Caco-2 (cell line): Measurements from ENCODE around the gene SORCS2. TPM values are rescaled to one million over a fixed set of nuclear protein-coding genes. Genes with fewer than 3 reads are reported as not detected.

Experiments
- BruUV-seq: library from RNA; stranded (reverse); fragments of 400-500 nt; replicated peaks from 2 replicates; lab custom pipeline; 2021; lab: Mats Ljungman, UMichigan
- CTCF ChIA-PET: fragments of 300-600 bp; sonication (Branson Sonifier 250); formaldehyde crosslinking; loops from one replicate; lab custom pipeline; 2022; ENCODE audit warnings: antibody characterized with exemption; lab: Charles Lee
- POLR2A ChIA-PET: fragments of 300-600 bp; sonication (Branson Sonifier 250); formaldehyde crosslinking; loops from one replicate; lab custom pipeline; 2022; ENCODE audit warnings: antibody characterized with exemption; lab: Charles Lee
- DNase-seq, 2 experiments: peaks; one replicate each; pipeline versions ENCODE4 v3.0.0 to v3.0.0-alpha.2; 2020 to 2022
- H3K27me3 ChIP-seq: replicated peaks from 2 replicates; pipeline ENCODE4 v1.6.0; 2011; ENCODE audit warnings: low read length; ENCODE audit not compliant: control insufficient read depth, insufficient read depth
- H3K36me3 ChIP-seq: 2 replicates; pipeline ENCODE4 v1.5.1; 2011; ENCODE audit warnings: low read length; ENCODE audit not compliant: control insufficient read depth, insufficient read depth
- H3K4me1 ChIP-seq: fragments of 250-450 bp; sonication (Bioruptor Pico); 2 replicates; pipeline ENCODE4 v1.5.1; 2020; ENCODE audit warnings: mild to moderate bottlenecking
- H3K4me3 ChIP-seq: 2 replicates; pipeline ENCODE4 v1.5.1; 2011; ENCODE audit warnings: low read depth, mild to moderate bottlenecking, control low read depth, low read length
- H3K9me3 ChIP-seq: fragments of 250-450 bp; sonication (Bioruptor Pico); 2 replicates; pipeline ENCODE4 v1.5.1; 2020; ENCODE audit warnings: mild to moderate bottlenecking, moderate library complexity
- H3K27ac Mint-ChIP-seq: one replicate; pipeline ENCODE4 v1.8.0; 2022; ENCODE audit warnings: mixed read lengths; ENCODE audit not compliant: unreplicated experiment
- H3K27me3 Mint-ChIP-seq: one replicate; pipeline ENCODE4 v1.8.0; 2022; ENCODE audit warnings: mixed read lengths; ENCODE audit not compliant: insufficient read depth, unreplicated experiment
- H3K36me3 Mint-ChIP-seq: one replicate; pipeline ENCODE4 v1.8.0; 2022; ENCODE audit warnings: mild to moderate bottlenecking, mixed read lengths; ENCODE audit not compliant: insufficient read depth, unreplicated experiment
- H3K4me1 Mint-ChIP-seq: one replicate; pipeline ENCODE4 v1.8.0; 2022; ENCODE audit warnings: low read depth, mixed read lengths; ENCODE audit not compliant: unreplicated experiment
- H3K4me3 Mint-ChIP-seq: one replicate; pipeline ENCODE4 v1.8.0; 2022; ENCODE audit warnings: mild to moderate bottlenecking, moderate library complexity, mixed read lengths; ENCODE audit not compliant: unreplicated experiment
- H3K9me3 Mint-ChIP-seq: one replicate; pipeline ENCODE4 v1.8.0; 2022; ENCODE audit warnings: mixed read lengths; ENCODE audit not compliant: unreplicated experiment
- CTCF ChIP-seq, 2 experiments: fragments of 200-600 bp in 1 of 2; IDR thresholded peaks; 1 replicate in 1 of 2; 2 replicates in 1 of 2; pipeline versions ENCODE4 v1.5.1 to v1.8.0; 2011 to 2022; ENCODE audit warnings: antibody characterized with exemption in 1 of 2, control low read depth in 1 of 2, inconsistent platforms in 1 of 2, low read depth in 1 of 2, low read length in 1 of 2, mild to moderate bottlenecking in 1 of 2, moderate library complexity in 1 of 2; ENCODE audit not compliant: insufficient read depth in 1 of 2, severe bottlenecking in 1 of 2, unreplicated experiment in 1 of 2
- intact Hi-C: fragments of 100-400 bp; cut with micrococcal nuclease; formaldehyde crosslinking; loops from one replicate; pipeline ENCODE4 v1.10.0; 2022; ENCODE audit not compliant: unreplicated experiment
- total RNA-seq: library from RNA; stranded (reverse); gene quantifications from 2 replicates; pipeline ENCODE4 v1.2.3, GENCODE V29; 2022

Gene SORCS2
- total RNA-seq, 1 experiment from 2014 or later, result 1.6 TPM

DNA sequence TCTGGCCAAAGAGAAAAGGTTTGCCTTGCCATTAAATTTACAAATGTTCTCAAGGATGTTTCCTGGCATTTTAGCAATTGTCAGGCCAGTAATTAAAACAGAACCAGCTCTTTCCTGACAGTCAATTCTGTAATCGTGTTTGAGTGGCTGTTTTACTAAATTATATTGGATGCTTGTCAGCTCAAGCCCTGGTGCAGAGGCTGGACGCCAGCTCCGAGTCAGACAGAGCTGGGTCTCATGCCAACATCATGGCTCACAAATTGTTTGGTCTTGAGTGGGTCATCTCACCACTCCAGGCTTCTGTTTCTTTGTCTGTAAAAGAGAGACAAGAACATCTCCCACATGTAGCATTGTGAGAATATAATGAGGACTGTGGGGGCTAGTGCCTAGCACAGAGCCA is 432.7 kb downstream of the SORCS2 start:
- ChIA-PET POLR2A (no interaction called here), CTCF (interaction anchor here (0.8 kb wide), 1 partner anchor 554 kb away, joined by 3 read pairs; no protein-coding TSS in a partner anchor)
- no peak overlapping the region for H3K27ac Mint-ChIP-seq
- no peaks in the 10 kb centered on the region for H3K36me3 ChIP-seq
- no peaks in the 10 kb centered on the region; the same call in 1 of the 2 replicates for H3K27me3 ChIP-seq
- no peak overlapping the region for H3K4me3 Mint-ChIP-seq
- TF ChIP-seq CTCF (IDR thresholded peaks at IDR 0.05; ENCODE audit: insufficient read depth in 1 of 2, low read depth in 1 of 2, low read length in 1 of 2, severe bottlenecking in 1 of 2, unreplicated experiment in 1 of 2), result no peak
- no peaks in the 10 kb centered on the region for H3K4me1 Mint-ChIP-seq
- H3K4me3 ChIP-seq, result no peak overlapping the region
- intact Hi-C loops, result no loop called here
- DNase-seq, result no peak
- H3K9me3 Mint-ChIP-seq, result no peaks in the 10 kb centered on the region
- no TSS peak for BruUV-seq
- peaks cover 13% of the 10 kb centered on the region for H3K27me3 Mint-ChIP-seq
- H3K36me3 Mint-ChIP-seq, result no peaks in the 10 kb centered on the region
- H3K9me3 ChIP-seq, result no peaks in the 10 kb centered on the region
- no peaks in the 10 kb centered on the region for H3K4me1 ChIP-seq

- no peak for DNase-seq
- H3K27me3 ChIP-seq, result no peaks in the 10 kb centered on the region; the same call in 1 of the 2 replicates
- H3K4me1 Mint-ChIP-seq, result no peaks in the 10 kb centered on the region
- H3K9me3 ChIP-seq, result no peaks in the 10 kb centered on the region
- no peaks in the 10 kb centered on the region for H3K36me3 ChIP-seq
- ChIA-PET POLR2A (no interaction called here), CTCF (no interaction called here)
- no peak overlapping the region for H3K27ac Mint-ChIP-seq
- peaks cover 10% of the 10 kb centered on the region for H3K27me3 Mint-ChIP-seq
- no peak overlapping the region for H3K4me3 Mint-ChIP-seq
- no peaks in the 10 kb centered on the region for H3K9me3 Mint-ChIP-seq
- no peaks in the 10 kb centered on the region for H3K36me3 Mint-ChIP-seq
- no peaks in the 10 kb centered on the region for H3K4me1 ChIP-seq
- intact Hi-C loops, result no loop called here
- H3K4me3 ChIP-seq, result no peak overlapping the region
- no peak for TF ChIP-seq CTCF (IDR thresholded peaks at IDR 0.05; ENCODE audit: insufficient read depth in 1 of 2, low read depth in 1 of 2, low read length in 1 of 2, severe bottlenecking in 1 of 2, unreplicated experiment in 1 of 2)
- no TSS peak for BruUV-seq
Measured at GRCh38 chr4:7626531-7626930, 434.2 kb downstream of the SORCS2 start.

GRCh38 chr4:7627251-7628250 is 435.2 kb downstream of the SORCS2 start:
- H3K27me3 ChIP-seq, result no peaks in the 10 kb centered on the region; the same call in none of the 2 replicates

More at GRCh38 chr4:7627251-7628250, 435.2 kb downstream of the SORCS2 start:
- H3K4me3 ChIP-seq, result no peak overlapping the region
- Mint-ChIP-seq H3K27me3 (peaks cover 12% of the 10 kb centered on the region), H3K27ac (no peak overlapping the region), H3K9me3 (no peaks in the 10 kb centered on the region), H3K36me3 (no peaks in the 10 kb centered on the region), H3K4me1 (no peaks in the 10 kb centered on the region), H3K4me3 (no peak overlapping the region)
- intact Hi-C loops, result no loop called here
- no TSS peak for BruUV-seq
- CTCF ChIA-PET, result no interaction called here
- POLR2A ChIA-PET, result no interaction called here
- DNase-seq, result no peak
- H3K9me3 ChIP-seq, result no peaks in the 10 kb centered on the region
- TF ChIP-seq CTCF (IDR thresholded peaks at IDR 0.05; ENCODE audit: insufficient read depth in 1 of 2, low read depth in 1 of 2, low read length in 1 of 2, severe bottlenecking in 1 of 2, unreplicated experiment in 1 of 2), result no peak
- no peaks in the 10 kb centered on the region for H3K4me1 ChIP-seq
- H3K36me3 ChIP-seq, result no peaks in the 10 kb centered on the region
